Large intestine (tissue), 3 donors: ENCODE measurements around the gene CELF2. TPM values are rescaled to one million over a fixed set of nuclear protein-coding genes. Genes with fewer than 3 reads are reported as not detected.

Experiments
- DNase-seq, 2 donors: peaks; one replicate each; pipeline versions ENCODE4 v3.0.0 to v3.0.0-alpha.2; 2013
- H3K27ac ChIP-seq: one replicate; pipeline ENCODE4 v1.5.1; 2013; ENCODE audit warnings: low read length
- H3K27me3 ChIP-seq: 2 replicates; pipeline ENCODE4 v1.6.1; 2013; ENCODE audit warnings: low read length; ENCODE audit not compliant: control insufficient read depth, insufficient read depth
- H3K36me3 ChIP-seq: 2 replicates; pipeline ENCODE4 v1.6.1; 2013; ENCODE audit warnings: low read length; ENCODE audit not compliant: control insufficient read depth, insufficient read depth
- H3K4me1 ChIP-seq: one replicate; pipeline ENCODE4 v1.6.1; 2013; ENCODE audit warnings: low read length; ENCODE audit not compliant: control insufficient read depth, insufficient read depth
- H3K4me3 ChIP-seq: one replicate; pipeline ENCODE4 v1.5.1; 2013; ENCODE audit warnings: low read length
- H3K9me3 ChIP-seq: one replicate; pipeline ENCODE4 v1.6.1; 2013; ENCODE audit warnings: mild to moderate bottlenecking, low read depth, low read length, moderate library complexity; ENCODE audit not compliant: control insufficient read depth
- WGBS: methylation state at CpG from one replicate; pipeline ENCODE4 v1.1.5; 2013; ENCODE audit warnings: low lambda C conversion rate; ENCODE audit not compliant: insufficient coverage; 5-methylcytosine and 5-hydroxymethylcytosine counted together
- polyA plus RNA-seq: library from polyadenylated mRNA; unstranded; fragments of 120-200 nt; gene quantifications from one replicate; pipeline ENCODE4 v1.2.1, GENCODE V29; 2013

The CELF2 gene
- polyA plus RNA-seq, 1 donor = 14.9 TPM

DNA sequence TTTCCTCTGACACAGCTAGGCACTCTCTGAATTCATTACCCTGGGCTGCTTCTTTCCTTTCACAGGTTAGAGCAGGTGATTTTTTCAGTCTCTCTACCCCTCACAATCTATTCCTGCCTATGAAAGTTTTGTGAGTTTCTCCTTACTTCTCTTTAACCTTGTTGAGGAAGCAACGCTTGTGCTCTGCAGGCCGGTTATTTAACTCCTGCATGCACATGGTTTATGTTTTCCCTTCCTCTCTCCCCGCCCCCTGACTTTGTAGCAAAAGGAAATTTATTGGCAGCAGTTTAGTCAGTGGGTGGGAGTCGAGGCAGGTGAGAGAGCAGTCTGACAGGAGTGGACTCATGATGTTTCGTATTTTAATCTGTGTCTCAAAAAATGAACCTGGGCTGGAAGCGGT lies 91.9 kb downstream of the CELF2 start:
- Histone ChIP-seq H3K27me3 (no peaks in the 10 kb centered on the region), H3K9me3 (no peaks in the 10 kb centered on the region), H3K36me3 (no peaks in the 10 kb centered on the region), H3K27ac (no peak overlapping the region), H3K4me3 (no peak overlapping the region), H3K4me1 (no peaks in the 10 kb centered on the region)
- WGBS = 100% methylated on average over 2 of the region's 6 CpGs
- no peak for DNase-seq

DNA sequence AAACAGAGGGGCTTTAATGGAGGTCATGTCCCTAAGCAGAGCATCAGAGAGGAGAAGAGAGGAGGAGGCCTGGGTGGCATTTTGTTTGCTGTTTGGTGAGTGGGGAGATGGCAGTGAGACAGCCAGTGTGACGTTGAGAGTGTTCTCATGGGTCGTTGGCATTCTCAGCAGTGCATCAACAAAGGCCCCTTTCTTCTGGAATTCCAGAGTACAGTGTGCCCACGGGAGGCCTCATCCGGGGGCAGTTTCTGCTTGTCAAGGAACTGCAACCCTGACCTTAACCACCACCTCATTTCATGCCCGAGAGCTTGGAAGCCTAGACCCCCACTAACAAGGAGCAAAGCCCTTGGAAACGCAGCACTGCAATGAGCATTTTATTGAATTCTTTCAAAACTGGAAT lies 92.9 kb downstream of the CELF2 start:
- Histone ChIP-seq H3K36me3 (no peaks in the 10 kb centered on the region), H3K4me3 (no peak overlapping the region), H3K27ac (no peak overlapping the region), H3K27me3 (no peaks in the 10 kb centered on the region), H3K9me3 (no peaks in the 10 kb centered on the region), H3K4me1 (no peaks in the 10 kb centered on the region)
- DNase-seq = peak in 1 of 2 donors; percentile 7
- no CpG with 5 or more reads among the region's 6 CpGs for WGBS

DNA sequence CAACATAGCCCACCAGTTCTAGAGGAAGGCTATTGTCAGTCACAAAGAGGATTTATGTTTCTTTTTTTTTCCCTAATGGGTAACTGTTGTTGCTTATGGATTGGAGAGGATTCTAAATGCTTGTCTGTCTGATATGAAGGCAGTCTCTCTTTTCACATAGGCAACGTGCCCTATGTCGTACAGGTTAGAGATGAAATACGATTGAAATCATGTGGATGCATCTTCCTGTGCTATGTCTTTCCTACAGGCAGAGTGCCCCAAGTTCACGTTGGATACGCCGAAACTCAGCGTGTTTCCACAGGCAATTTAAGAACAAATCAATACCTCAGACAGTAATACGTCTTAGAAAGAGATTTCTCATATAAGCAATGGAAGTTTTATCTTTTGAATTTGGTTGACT lies 93.8 kb downstream of the CELF2 start:
- 100% methylated on average over 1 of the region's 8 CpGs for WGBS
- DNase-seq = no peak
- no peak overlapping the region for H3K4me3 ChIP-seq
- no peak overlapping the region for H3K27ac ChIP-seq
- H3K27me3 ChIP-seq = no peaks in the 10 kb centered on the region
- no peaks in the 10 kb centered on the region for H3K9me3 ChIP-seq
- no peaks in the 10 kb centered on the region for H3K4me1 ChIP-seq
- no peaks in the 10 kb centered on the region for H3K36me3 ChIP-seq

DNA sequence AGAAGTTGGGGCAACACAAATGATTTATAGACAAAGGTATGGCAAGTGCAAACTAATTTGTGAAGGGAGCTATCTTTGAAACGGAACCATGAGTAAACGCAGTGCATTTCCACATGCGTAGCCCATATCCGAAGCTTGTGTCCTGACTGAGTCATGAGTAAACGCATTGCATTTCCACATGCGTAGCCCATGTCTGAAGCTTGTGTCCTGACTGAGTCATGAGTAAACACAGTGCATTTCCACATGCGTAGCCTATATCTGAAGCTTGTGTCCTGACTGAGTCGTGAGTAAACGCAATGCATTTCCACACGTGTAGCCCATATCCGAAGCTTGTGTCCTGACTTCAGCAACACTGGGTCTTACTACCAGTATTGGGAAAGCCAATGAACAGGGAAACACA lies 95.0 kb downstream of the CELF2 start:
- WGBS = no CpG with 5 or more reads among the region's 11 CpGs
- Histone ChIP-seq H3K27me3 (no peaks in the 10 kb centered on the region), H3K9me3 (no peaks in the 10 kb centered on the region), H3K4me3 (no peak overlapping the region), H3K27ac (no peak overlapping the region), H3K36me3 (no peaks in the 10 kb centered on the region), H3K4me1 (no peaks in the 10 kb centered on the region)
- no peak for DNase-seq

DNA sequence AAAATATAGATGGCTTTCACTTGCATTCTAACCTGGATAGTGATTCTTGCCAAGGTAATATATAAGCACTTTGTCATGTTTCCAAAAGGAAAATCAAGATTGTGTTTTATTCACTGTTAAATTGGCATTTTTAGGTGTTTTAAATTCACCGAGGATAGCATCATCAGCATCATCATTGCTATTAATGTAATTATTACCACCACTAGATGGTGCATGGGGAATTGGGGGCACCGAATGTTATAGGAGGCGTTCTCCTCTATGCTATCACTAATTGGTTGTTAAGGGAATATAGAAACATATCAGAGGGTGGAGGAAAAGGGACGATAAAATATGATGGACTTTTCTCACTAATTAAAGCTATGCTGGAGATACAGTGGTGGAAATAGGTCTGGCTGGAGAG lies 95.5 kb downstream of the CELF2 start:
- no peak for DNase-seq
- Histone ChIP-seq H3K4me1 (no peaks in the 10 kb centered on the region), H3K27me3 (no peaks in the 10 kb centered on the region), H3K36me3 (no peaks in the 10 kb centered on the region), H3K4me3 (no peak overlapping the region), H3K27ac (no peak overlapping the region), H3K9me3 (no peaks in the 10 kb centered on the region)
- 100% methylated on average over 1 of the region's 4 CpGs for WGBS

DNA sequence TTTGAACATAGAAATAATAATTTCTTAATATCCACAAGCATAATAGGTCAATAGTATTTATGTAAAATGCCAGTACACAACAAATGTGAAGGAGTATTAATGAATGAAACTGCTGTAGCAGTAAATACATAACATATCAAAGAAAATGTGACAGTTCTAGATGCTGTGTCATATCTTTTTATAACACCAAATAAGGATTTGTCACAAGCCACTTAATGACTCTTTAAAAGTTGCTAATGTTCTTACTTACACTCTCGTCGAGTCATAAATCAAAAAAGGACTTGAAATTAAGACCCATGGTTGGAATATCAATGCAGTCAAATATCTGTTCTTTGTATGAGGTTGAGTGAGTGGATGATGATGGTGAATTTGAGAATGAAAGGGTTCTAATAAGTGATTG lies 96.6 kb downstream of the CELF2 start:
- Histone ChIP-seq H3K27me3 (no peaks in the 10 kb centered on the region), H3K9me3 (no peaks in the 10 kb centered on the region), H3K36me3 (no peaks in the 10 kb centered on the region), H3K27ac (no peak overlapping the region), H3K4me3 (no peak overlapping the region), H3K4me1 (no peaks in the 10 kb centered on the region)
- DNase-seq = no peak
- WGBS = no CpG with 5 or more reads among the region's 2 CpGs

DNA sequence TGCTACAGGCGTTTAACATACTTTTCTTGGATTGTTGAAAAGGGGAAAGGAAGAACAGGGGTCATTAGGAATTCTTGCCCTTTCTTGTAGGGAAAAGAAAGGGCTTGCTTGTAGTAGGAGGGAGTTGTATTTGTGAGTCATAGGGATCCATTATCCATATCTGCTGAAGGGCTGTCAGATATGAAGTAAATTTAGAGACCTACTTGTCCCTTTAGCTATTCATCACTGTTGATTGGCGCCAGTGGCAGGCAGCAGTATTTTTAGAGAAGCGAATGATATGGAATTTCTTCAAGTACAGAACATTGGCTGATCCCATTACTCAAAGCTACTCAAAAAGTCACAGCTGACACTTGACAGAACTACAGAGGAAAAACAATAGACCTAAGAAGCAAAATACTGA lies 97.7 kb downstream of the CELF2 start:
- DNase-seq = no peak
- Histone ChIP-seq H3K4me3 (no peak overlapping the region), H3K36me3 (no peaks in the 10 kb centered on the region), H3K27ac (no peak overlapping the region), H3K4me1 (no peaks in the 10 kb centered on the region), H3K9me3 (no peaks in the 10 kb centered on the region), H3K27me3 (no peaks in the 10 kb centered on the region)
- WGBS = 100% methylated on average over 2 of the region's 3 CpGs

DNA sequence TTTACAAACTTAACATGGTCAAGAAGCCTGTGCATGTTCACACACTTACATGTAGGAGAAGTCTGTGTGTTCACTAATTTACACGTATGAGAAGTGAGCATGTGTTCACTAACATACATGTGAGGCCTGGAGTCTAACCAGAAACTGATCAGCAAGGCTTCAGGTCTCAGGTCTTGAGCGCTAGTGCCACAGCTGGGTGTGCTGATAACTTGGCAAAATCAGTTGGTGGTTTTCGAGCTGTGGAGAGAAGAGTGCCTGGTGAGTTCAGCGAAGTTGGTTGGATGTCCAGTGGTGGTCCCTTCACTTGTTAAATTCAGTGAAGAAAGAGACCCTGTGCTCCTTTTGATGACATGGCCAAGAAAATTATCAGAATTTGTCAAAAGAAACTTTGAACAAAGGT lies 98.7 kb downstream of the CELF2 start:
- H3K36me3 ChIP-seq = no peaks in the 10 kb centered on the region
- no CpG with 5 or more reads among the region's 4 CpGs for WGBS
- H3K27me3 ChIP-seq = no peaks in the 10 kb centered on the region
- DNase-seq = no peak
- H3K4me1 ChIP-seq = no peaks in the 10 kb centered on the region
- no peak overlapping the region for H3K27ac ChIP-seq
- H3K4me3 ChIP-seq = no peak overlapping the region
- H3K9me3 ChIP-seq = no peaks in the 10 kb centered on the region

DNA sequence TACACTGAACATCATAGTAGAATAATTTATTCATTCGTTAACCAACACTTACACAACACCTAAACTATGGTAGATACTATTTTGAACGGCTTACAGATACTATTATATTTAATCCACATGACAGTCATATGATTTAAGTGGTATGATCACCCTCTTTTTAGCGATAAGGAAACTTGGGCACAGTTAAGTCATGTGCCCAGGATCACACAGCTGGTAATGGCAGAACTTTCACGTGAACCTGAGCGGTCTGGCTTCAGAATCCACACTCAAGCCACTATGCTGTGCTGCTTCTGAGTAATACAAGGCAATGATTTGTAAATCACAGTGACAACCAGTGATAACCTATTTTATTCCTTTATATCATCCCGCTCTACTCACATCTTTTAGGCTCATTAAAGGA lies 99.1 kb downstream of the CELF2 start:
- H3K4me3 ChIP-seq = no peak overlapping the region
- no peaks in the 10 kb centered on the region for H3K9me3 ChIP-seq
- H3K4me1 ChIP-seq = no peaks in the 10 kb centered on the region
- no peak for DNase-seq
- no CpG with 5 or more reads among the region's 6 CpGs for WGBS
- no peak overlapping the region for H3K27ac ChIP-seq
- H3K27me3 ChIP-seq = no peaks in the 10 kb centered on the region
- H3K36me3 ChIP-seq = no peaks in the 10 kb centered on the region

DNA sequence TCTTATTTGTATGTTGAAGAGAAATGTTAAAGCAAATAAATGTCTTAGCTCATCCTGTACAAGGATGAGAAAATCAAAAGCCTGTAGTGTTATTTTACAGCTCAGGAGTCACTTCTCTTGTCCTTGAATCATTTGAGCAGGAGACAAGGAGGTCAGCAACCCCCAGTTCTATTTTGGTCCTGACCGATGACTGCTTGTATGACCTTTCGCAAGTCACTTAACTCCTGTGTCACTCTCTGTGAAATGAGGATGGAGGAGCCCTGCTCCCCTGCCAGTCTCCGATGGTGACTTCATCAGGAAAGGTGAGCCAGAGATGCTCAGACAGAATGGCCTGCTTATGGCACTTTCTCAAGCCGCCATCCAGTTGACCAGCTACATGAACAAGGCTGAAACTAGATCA lies 101.0 kb downstream of the CELF2 start:
- Histone ChIP-seq H3K27me3 (no peaks in the 10 kb centered on the region), H3K4me1 (no peaks in the 10 kb centered on the region), H3K4me3 (no peak overlapping the region), H3K36me3 (no peaks in the 10 kb centered on the region), H3K27ac (no peak overlapping the region), H3K9me3 (no peaks in the 10 kb centered on the region)
- DNase-seq = no peak
- no CpG with 5 or more reads among the region's 4 CpGs for WGBS

DNA sequence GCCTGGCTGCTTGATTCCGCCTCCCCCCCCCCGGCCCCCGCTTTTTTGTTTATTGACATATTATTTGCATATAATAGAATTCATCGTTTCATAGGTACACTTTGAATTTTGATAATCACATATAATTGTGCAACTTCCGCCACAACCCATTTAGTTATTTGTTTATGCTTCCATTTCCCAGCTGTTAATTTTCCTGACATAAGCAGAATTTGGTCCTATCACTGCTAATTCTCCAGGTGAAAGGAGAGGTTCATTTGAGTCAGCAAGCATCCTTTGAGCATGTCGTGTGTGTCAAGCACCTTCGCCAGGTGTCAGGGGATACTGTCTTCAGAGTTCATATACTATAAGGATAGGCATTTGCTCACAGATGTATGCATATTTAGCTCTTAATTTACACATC lies 102.2 kb downstream of the CELF2 start:
- H3K4me1 ChIP-seq = no peaks in the 10 kb centered on the region
- WGBS = no CpG with 5 or more reads among the region's 7 CpGs
- H3K4me3 ChIP-seq = no peak overlapping the region
- no peak for DNase-seq
- no peaks in the 10 kb centered on the region for H3K27me3 ChIP-seq
- no peaks in the 10 kb centered on the region for H3K36me3 ChIP-seq
- H3K9me3 ChIP-seq = no peaks in the 10 kb centered on the region
- H3K27ac ChIP-seq = no peak overlapping the region
